Left ventricle myocardium inferior (tissue), 1 donor: ENCODE results near the gene PLA2G4F. TPM values are rescaled to one million over a fixed set of nuclear protein-coding genes. Genes with fewer than 3 reads are reported as not detected.
A peak's percentile ranks its signal among the peaks of the same experiment; 100 is the strongest.

ENCODE experiments used
- DNase-seq: peaks from one replicate; pipeline ENCODE4 v3.0.0-alpha.2; 2020
- H3K27ac ChIP-seq: fragments of 200-600 bp; replicated peaks from 2 replicates; pipeline ENCODE4 v1.8.0; 2021
- H3K27me3 ChIP-seq: fragments of 200-600 bp; 2 replicates; pipeline ENCODE4 v1.8.0; 2021; ENCODE audit warnings: low read depth
- H3K36me3 ChIP-seq: fragments of 200-600 bp; 2 replicates; pipeline ENCODE4 v1.8.0; 2021
- H3K4me1 ChIP-seq: fragments of 200-600 bp; 2 replicates; pipeline ENCODE4 v1.8.0; 2021
- H3K4me3 ChIP-seq: fragments of 200-600 bp; 2 replicates; pipeline ENCODE4 v1.8.0; 2021; ENCODE audit warnings: mild to moderate bottlenecking, moderate library complexity
- H3K9me3 ChIP-seq: fragments of 200-600 bp; replicated peaks from 2 replicates; pipeline ENCODE4 v1.8.0; 2021
- intact Hi-C: fragments of 100-400 bp; cut with micrococcal nuclease; formaldehyde crosslinking; loops from one replicate; pipeline ENCODE4 v1.11.0; 2022
- microRNA-seq: library from miRNA; unstranded; fragments of <30 nt; microRNA quantifications from one replicate; pipeline ENCODE4 v1.2.0, GENCODE V29; 2020
- total RNA-seq: library from RNA; stranded (reverse); fragmentation: NEBNext Ultra II Directional; extraction: Animal tissue kit (Norgen Biotek cat#: 25700); gene quantifications from one replicate; pipeline ENCODE4 v1.2.1, GENCODE V29; 2021
- TF ChIP-seq, protein P1 (sequence below): fragments of 200-600 bp; IDR thresholded peaks from 2 replicates; pipeline ENCODE4 v1.8.0; 2021; ENCODE audit warnings: antibody characterized with exemption, mild to moderate bottlenecking, borderline replicate concordance
- donor health status: DM: no; HTN: yes; CAD: no; lungs with severe emphysema.

Gene PLA2G4F
- total RNA-seq, 1 donor from 2014 or later = 2.1 TPM

DNA sequence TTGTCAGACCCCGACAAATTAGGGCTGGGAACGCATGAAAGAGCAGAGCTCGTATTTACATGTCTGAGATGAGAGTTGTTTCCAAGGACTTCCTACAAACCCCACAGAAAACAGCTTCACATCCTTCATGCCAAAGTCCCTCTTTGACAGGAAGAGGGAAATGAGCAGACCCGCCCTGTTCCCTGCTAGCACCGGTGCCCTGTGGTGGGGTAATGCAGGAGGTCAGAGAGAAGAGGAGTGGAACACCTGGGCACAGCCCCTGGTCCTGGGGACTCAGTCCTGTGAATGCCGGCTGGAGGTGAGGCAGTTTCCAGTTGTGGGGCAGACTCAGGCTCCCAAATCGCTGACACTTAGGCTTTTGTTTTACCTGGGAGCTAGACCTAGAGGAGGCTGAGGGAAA is 66.1 kb downstream of the PLA2G4F start:
- Histone ChIP-seq H3K4me3 (no peak overlapping the region), H3K27me3 (peaks cover 17% of the 10 kb centered on the region), H3K27ac (no peak overlapping the region), H3K36me3 (no peaks in the 10 kb centered on the region), H3K9me3 (no peaks in the 10 kb centered on the region), H3K4me1 (peaks cover 19% of the 10 kb centered on the region)
- no peak for DNase-seq
- intact Hi-C loops = no loop called here
- TF ChIP-seq, protein P1, sequence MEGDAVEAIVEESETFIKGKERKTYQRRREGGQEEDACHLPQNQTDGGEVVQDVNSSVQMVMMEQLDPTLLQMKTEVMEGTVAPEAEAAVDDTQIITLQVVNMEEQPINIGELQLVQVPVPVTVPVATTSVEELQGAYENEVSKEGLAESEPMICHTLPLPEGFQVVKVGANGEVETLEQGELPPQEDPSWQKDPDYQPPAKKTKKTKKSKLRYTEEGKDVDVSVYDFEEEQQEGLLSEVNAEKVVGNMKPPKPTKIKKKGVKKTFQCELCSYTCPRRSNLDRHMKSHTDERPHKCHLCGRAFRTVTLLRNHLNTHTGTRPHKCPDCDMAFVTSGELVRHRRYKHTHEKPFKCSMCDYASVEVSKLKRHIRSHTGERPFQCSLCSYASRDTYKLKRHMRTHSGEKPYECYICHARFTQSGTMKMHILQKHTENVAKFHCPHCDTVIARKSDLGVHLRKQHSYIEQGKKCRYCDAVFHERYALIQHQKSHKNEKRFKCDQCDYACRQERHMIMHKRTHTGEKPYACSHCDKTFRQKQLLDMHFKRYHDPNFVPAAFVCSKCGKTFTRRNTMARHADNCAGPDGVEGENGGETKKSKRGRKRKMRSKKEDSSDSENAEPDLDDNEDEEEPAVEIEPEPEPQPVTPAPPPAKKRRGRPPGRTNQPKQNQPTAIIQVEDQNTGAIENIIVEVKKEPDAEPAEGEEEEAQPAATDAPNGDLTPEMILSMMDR = no peak

DNA sequence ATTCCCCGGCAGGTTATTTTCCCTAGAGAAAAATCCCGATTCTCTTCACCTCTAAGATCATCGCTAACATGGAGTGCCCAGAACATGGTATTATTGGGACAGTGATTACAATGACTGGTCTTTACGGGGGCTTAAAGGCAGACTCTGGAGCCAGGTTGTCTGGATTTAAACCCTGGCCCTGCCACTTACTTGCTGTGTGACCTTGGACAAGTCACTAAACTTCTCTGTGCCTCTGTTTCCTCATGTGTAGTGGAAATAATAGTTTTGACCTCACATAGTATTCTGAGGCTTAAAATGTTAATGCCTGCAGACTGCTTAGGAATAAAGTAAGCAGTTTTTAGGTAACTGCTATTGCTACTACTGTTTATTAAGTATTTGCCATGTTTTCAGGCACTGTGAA is 66.5 kb downstream of the PLA2G4F start:
- H3K9me3 ChIP-seq = no peaks in the 10 kb centered on the region
- no peaks in the 10 kb centered on the region for H3K36me3 ChIP-seq
- TF ChIP-seq, protein P1 = no peak
- H3K4me3 ChIP-seq = no peak overlapping the region
- no peak for DNase-seq
- H3K4me1 ChIP-seq = peaks cover 19% of the 10 kb centered on the region
- intact Hi-C loops = no loop called here
- no peak overlapping the region for H3K27ac ChIP-seq
- peaks cover 21% of the 10 kb centered on the region for H3K27me3 ChIP-seq

Small RNAs within 50 kb of the gene (microRNA-seq; reads per million reads assigned to microRNA genes)
- 34.3 reads per million, percentile 44 among the genes with 10 or more reads in this experiment for gene MIR627

Other genes starting within 250 kb of the PLA2G4F start
- 46.4 TPM for gene EHD4, start 184.1 kb downstream of the PLA2G4F start, total RNA-seq
- not detected for gene PLA2G4E, start 135.6 kb downstream of the PLA2G4F start, total RNA-seq
- not detected for gene PLA2G4D, start 62.1 kb downstream of the PLA2G4F start, total RNA-seq
- gene VPS39, start 51.7 kb upstream of the PLA2G4F start, total RNA-seq = 49.2 TPM
- gene GANC, start 116.6 kb upstream of the PLA2G4F start, total RNA-seq = 14.5 TPM
- 16.4 TPM for gene TMEM87A, start 116.8 kb upstream of the PLA2G4F start, total RNA-seq
- 6.0 TPM for gene CAPN3, start 202.9 kb upstream of the PLA2G4F start, total RNA-seq